Stimulated activated CD4-positive, alpha-beta T cell treated with anti-CD3 and anti-CD28 coated beads, TNF-alpha, amount 100 ng/mL, for 24 hours (primary cell): ENCODE measurements around the gene ACAP1.

Experiments
- DNase-seq, 3 experiments: peaks; one replicate each; pipeline ENCODE4 v3.0.0-alpha.2; 2020; ENCODE audit warnings: low read depth in 3 of 3

The ACAP1 gene, protein sequence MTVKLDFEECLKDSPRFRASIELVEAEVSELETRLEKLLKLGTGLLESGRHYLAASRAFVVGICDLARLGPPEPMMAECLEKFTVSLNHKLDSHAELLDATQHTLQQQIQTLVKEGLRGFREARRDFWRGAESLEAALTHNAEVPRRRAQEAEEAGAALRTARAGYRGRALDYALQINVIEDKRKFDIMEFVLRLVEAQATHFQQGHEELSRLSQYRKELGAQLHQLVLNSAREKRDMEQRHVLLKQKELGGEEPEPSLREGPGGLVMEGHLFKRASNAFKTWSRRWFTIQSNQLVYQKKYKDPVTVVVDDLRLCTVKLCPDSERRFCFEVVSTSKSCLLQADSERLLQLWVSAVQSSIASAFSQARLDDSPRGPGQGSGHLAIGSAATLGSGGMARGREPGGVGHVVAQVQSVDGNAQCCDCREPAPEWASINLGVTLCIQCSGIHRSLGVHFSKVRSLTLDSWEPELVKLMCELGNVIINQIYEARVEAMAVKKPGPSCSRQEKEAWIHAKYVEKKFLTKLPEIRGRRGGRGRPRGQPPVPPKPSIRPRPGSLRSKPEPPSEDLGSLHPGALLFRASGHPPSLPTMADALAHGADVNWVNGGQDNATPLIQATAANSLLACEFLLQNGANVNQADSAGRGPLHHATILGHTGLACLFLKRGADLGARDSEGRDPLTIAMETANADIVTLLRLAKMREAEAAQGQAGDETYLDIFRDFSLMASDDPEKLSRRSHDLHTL

GRCh38 chr17:7336240-7337175 is at the start of gene ACAP1:
Gene ACAP1 (plus strand): TSS chr17:7336529. CDS start chr17:7336735, 206 bp downstream.
- DNase-seq, result peak; percentile 69 to 92 (median 71)

DNA sequence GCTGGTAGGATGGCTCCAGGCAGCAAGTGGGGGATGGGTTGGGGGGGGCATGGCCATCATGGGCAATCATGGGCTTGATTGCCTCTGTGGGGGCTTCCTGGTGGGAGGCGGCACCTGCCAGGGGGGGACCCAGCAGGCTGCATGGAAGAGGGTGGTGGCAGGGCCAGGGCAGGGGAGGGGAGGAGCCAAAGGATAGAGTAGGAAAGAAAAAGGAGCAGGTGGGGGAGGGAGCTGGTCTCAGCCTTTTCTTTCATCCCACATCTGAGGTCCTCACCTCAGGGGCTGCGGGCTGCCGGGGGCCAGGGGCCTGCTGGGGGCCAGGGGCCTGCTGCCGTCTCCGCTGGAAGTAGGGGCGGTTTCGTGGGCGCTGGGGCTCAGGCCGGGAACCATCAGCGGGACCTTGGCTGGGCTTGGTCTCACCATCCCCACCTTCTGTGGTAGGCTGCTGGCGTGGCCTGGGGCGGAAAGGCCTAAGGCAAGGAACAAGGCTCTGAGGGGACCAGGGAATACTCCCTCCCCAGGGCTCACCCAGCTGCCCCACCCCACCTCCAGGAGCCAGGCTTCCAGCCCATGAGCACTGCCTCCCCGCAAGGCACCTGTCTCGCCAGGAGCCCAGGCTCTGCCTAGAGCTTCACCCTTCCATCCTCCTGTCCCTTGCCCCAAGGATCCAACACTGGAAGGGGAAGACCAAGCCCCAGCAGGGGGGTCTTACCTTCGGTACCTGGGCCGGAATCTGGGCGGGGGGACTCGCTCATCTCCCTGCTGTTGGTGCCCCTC is 46.9 kb upstream of the ACAP1 start:
- DNase-seq, result no peak

GRCh38 chr17:7290166-7290565 is 46.2 kb upstream of the ACAP1 start:
- no peak for DNase-seq

GRCh38 chr17:7290685-7291084 is 45.6 kb upstream of the ACAP1 start:
- no peak for DNase-seq

DNA sequence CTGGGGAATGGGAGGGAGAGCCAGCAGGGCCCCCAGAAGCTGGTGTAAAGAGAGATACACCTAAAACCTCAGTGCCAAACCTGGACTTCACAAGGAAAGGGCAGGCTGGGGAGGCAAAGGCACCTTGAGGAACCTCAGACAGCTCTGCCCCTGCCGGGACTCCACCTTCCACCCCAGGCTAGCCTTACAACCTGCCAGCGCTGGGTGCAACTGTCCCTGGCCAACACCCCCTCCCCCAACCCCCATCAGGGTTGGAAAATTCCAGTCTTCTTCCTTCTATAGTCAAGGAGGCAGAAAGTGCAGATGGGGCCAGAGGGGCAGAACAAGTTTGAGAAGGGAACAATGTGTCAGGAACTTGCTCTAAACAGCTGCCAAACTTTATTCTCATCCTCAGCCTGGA is 44.1 kb upstream of the ACAP1 start:
- no peak for DNase-seq

GRCh38 chr17:7292729-7293128 is 43.6 kb upstream of the ACAP1 start:
- no peak for DNase-seq

GRCh38 chr17:7293159-7293558 is 43.2 kb upstream of the ACAP1 start:
- no peak for DNase-seq

- DNase-seq, result no peak
These were observed 42.3 kb upstream of the ACAP1 start for GRCh38 chr17:7293816-7294613.

- DNase-seq, result peak in 2 of 3 experiments; percentile 45 to 76
These were observed 41.6 kb upstream of the ACAP1 start, which contains the start of gene YBX2 for GRCh38 chr17:7294614-7295153. Gene YBX2 (minus strand): TSS chr17:7294639. CDS start chr17:7294500, 139 bp downstream.

- no peak for DNase-seq
These were observed 40.8 kb upstream of the ACAP1 start for GRCh38 chr17:7295230-7296180.

GRCh38 chr17:7296189-7296861 is 40.0 kb upstream of the ACAP1 start:
- DNase-seq, result peak in 2 of 3 experiments; percentile 45 to 69

DNA sequence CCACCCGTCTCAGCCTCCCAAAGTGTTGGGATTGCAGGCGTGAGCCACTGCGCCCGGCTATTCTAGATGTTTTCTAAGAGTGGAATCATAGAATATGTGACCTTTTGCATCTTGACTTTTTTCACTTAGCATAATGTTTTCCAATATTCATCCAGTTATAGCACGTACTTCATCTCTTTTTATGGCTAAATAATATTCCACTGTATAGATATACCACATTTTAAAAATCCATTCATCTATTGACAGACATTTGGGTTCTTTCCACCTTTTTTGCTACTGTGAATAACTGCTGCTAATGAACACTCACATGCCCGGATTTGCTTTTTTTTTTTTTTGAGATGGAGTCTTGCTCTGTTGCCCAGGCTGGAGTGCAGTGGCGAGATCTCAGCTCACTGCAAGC is 32.1 kb upstream of the ACAP1 start:
- DNase-seq, result no peak

- DNase-seq, result peak; percentile 100
These were observed 29.2 kb upstream of the ACAP1 start, which contains the start of gene EIF5A for GRCh38 chr17:7306911-7307685. Gene EIF5A (plus strand): TSS chr17:7307628. CDS start chr17:7309636, 2,008 bp downstream.

DNA sequence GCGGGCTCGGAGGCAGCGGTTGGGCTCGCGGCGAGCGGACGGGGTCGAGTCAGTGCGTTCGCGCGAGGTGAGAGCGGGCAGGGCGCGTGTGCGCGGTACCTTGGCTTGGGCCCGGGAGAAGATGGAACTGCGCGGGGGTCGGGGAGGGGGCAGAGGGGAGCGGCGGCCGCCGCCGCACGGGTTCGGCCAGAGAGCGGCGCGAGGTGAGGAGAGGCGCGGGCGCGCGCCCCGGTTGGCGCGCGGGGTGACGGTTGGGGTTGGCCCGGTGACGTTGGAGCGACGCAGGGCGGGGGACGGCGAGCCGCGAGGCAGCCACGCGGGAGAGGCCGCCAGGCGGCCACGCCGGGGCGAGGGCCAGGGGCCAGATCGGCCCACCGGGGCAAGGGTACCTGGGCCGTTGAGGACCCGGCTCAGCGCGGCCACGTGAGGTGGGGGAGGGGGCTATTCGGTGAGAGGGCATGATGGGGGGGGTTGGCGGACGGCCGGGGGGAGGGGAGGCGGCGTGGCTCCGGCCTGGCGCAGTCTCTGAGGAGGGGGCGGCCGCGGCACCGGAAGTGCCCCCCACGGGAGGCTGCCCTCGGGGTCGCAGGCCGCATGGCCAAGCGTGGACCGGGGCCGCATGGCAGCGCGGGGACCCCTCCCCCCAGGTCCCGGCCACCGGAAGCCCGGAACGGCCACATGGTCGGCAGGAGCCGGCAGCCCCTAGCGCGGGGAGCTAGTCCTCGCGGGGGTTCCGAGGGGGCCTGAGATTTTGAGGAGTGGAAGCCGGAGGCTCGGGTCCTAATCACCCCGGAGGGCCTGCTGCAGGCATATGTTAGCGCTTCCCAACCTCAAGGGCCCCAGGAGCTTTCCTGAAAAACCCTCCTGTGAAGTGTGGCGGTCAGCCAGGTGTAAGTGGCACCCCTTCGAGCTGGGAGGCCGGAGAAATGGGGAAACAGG is 28.4 kb upstream of the ACAP1 start:
- peak in 1 of 3 experiments; percentile 43 for DNase-seq

DNA sequence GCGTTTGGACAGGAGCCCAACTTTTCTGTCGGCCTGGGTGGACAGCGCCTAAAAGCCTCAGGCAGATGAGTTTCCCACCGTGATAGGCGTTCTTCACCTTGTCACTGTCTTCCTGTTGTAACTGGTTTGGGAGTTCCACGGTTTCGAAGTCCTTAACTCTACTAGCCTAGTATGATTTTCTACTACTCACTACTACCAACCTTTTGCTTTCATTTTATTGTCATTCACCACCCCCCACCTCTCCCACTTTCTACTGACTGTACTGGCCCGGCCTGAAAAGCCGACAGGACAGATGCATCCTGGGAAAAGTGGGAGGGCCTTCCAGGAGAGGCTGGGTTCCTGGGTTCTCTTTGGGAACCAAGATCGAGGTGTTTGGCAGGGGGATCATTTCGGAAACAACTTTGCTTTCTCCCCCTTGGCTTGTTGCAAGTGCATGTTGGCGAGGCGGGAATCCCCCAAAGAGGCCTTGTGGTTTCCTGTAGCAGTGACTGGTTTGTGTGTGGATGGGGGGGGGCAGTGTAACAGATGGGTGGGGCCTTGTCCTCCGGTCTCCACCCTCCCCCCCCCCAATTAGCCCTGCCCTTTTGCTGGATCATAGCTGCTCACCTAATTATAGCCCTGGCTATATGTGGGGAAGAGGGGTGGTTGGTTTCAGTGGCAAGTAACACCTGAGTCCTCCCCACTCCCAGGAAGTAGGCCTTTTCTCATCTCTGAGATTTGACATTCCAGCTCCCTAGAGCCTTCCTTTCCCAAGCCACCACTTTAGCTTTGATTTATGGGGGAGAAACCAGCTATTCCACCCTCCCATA is 27.5 kb upstream of the ACAP1 start:
- DNase-seq, result peak; percentile 72 to 81 (median 77)
